Mesothelial cell of epicardium (in vitro differentiated cells): ENCODE results near the gene MANBA. TPM values are rescaled to one million over a fixed set of nuclear protein-coding genes. Genes with fewer than 3 reads are reported as not detected.

Experiments used
- DNase-seq, 2 experiments: peaks; one replicate each; pipeline ENCODE4 v3.0.0; 2021; ENCODE audit warnings: low spot score in 2 of 2; ENCODE audit not compliant: unreplicated experiment in 2 of 2
- H3K27ac Mint-ChIP-seq: 2 replicates; pipeline ENCODE4 v1.8.0; 2021; ENCODE audit warnings: mixed read lengths
- H3K27me3 Mint-ChIP-seq: 2 replicates; pipeline ENCODE4 v1.8.0; 2021; ENCODE audit warnings: low read depth, mixed read lengths
- H3K36me3 Mint-ChIP-seq: 2 replicates; pipeline ENCODE4 v1.8.0; 2021; ENCODE audit warnings: mixed read lengths
- H3K4me1 Mint-ChIP-seq: 2 replicates; pipeline ENCODE4 v1.8.0; 2021; ENCODE audit warnings: mixed read lengths
- H3K4me3 Mint-ChIP-seq: 2 replicates; pipeline ENCODE4 v1.8.0; 2021; ENCODE audit warnings: mild to moderate bottlenecking, moderate library complexity, mixed read lengths
- H3K9me3 Mint-ChIP-seq: 2 replicates; pipeline ENCODE4 v1.8.0; 2021; ENCODE audit warnings: mixed read lengths
- CTCF ChIP-seq: fragments of 200-600 bp; sonication (generic); IDR thresholded peaks from one replicate; pipeline ENCODE4 v1.5.0; 2021; ENCODE audit warnings: antibody characterized with exemption; ENCODE audit not compliant: unreplicated experiment
- total RNA-seq: library from RNA; stranded (reverse); gene quantifications from 3 replicates; pipeline ENCODE4 v1.2.1, GENCODE V29; 2021

MANBA gene
- total RNA-seq, 1 donor from 2014 or later, result 39.2 TPM

DNA sequence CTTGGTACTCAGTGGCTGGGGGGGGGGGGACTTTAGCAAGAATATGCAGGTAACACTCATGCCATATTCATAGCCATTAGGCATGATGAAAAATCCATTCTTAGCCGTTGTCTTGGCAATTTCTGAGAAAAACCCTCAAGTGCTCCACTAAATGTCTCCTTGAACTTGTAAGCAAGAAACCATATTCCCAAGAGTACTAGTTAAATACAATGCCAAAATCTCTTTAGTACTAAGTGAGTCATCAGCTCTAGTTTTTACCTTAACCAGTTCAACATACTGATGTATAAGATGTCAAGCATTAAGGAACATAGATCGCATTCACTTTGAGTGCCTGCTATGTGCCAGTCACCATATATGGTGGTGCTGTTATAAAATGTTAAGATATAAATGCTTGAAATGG lies 39.0 kb upstream of the MANBA start:
- Mint-ChIP-seq H3K27ac (no peak overlapping the region), H3K27me3 (no peaks in the 10 kb centered on the region), H3K4me3 (no peak overlapping the region), H3K36me3 (peaks cover 30% of the 10 kb centered on the region), H3K4me1 (peaks cover 2% of the 10 kb centered on the region), H3K9me3 (no peaks in the 10 kb centered on the region)
- no peak for TF ChIP-seq CTCF
- no peak for DNase-seq

GRCh38 chr4:102794999-102795398 lies 34.2 kb upstream of the MANBA start:
- no peak for DNase-seq
- no peak for TF ChIP-seq CTCF
- peaks cover 7% of the 10 kb centered on the region for H3K9me3 Mint-ChIP-seq
- no peak overlapping the region for H3K4me3 Mint-ChIP-seq
- no peaks in the 10 kb centered on the region for H3K27me3 Mint-ChIP-seq
- peaks cover 48% of the 10 kb centered on the region for H3K36me3 Mint-ChIP-seq
- H3K27ac Mint-ChIP-seq, result no peak overlapping the region
- H3K4me1 Mint-ChIP-seq, result peaks cover 5% of the 10 kb centered on the region

DNA sequence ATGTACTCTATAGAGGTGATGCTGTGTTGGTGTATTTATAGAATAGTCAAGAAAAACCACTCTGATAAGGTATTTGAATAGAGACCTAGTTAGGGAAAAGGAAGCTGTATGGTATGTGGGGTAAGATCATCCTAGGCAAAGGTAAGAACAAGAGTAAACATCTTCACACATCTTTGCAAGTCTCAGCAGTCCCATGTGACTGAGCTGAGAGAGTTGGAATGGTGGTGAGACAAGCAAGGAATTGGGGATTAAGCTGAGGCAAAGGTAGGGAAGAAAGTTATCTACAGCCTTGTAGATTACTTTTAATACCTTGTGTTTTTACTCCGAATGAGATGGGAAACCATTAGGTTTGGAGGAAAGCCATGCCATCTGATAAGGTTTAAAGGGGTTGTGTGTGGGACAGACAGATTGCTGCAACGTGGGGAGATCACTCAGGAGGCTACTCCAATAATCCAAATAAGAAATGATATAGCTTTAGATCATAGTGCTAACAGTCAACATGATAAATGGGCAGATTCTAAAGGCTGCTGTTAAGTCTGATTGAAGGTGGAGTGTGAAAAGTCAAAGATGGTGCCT lies 31.7 kb upstream of the MANBA start:
- no peak overlapping the region for H3K27ac Mint-ChIP-seq

DNA sequence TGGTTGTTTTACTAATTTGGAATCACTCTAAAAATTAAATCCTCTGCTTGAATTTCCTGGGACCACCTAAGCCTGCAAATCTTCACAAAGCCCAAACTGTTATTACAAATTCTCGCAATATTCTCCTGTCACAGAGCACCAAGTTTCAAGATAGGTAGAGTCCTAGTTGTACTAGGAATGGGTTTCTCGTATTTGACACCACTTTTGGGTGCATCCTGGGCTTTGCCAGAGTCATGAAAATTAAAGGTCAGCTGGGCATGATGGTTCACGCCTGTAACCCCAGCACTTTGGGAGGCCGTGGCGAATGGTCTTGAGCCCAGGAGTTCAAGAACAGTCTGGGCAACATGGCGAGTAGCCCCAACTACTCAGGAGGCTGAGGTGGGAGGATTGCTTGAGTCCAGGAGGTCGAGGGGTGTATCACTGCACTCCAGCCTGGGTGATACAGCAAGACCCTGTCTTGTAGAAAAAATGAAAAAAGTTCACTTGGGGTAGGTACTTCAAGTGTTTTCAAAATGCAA lies 30.6 kb upstream of the MANBA start:
- Mint-ChIP-seq H3K27me3 (no peaks in the 10 kb centered on the region), H3K9me3 (peaks cover 15% of the 10 kb centered on the region), H3K4me3 (no peak overlapping the region), H3K27ac (no peak overlapping the region), H3K4me1 (peaks cover 5% of the 10 kb centered on the region), H3K36me3 (peaks cover 47% of the 10 kb centered on the region)
- no peak for DNase-seq
- TF ChIP-seq CTCF, result no peak

More for the DNA sequence above, 31.7 kb upstream of the MANBA start:
- DNase-seq, result no peak
- no peak for TF ChIP-seq CTCF
- H3K9me3 Mint-ChIP-seq, result peaks cover 13% of the 10 kb centered on the region
- peaks cover 5% of the 10 kb centered on the region for H3K4me1 Mint-ChIP-seq
- H3K4me3 Mint-ChIP-seq, result no peak overlapping the region
- peaks cover 49% of the 10 kb centered on the region for H3K36me3 Mint-ChIP-seq
- no peaks in the 10 kb centered on the region for H3K27me3 Mint-ChIP-seq

GRCh38 chr4:102789317-102789717 lies 28.5 kb upstream of the MANBA start:
- no peaks in the 10 kb centered on the region for H3K27me3 Mint-ChIP-seq
- H3K4me1 Mint-ChIP-seq, result peaks cover under 1% of the 10 kb centered on the region
- H3K27ac Mint-ChIP-seq, result no peak overlapping the region
- peaks cover 15% of the 10 kb centered on the region for H3K9me3 Mint-ChIP-seq
- TF ChIP-seq CTCF, result no peak
- H3K4me3 Mint-ChIP-seq, result no peak overlapping the region
- no peak for DNase-seq
- peaks cover 30% of the 10 kb centered on the region for H3K36me3 Mint-ChIP-seq
